WI38 (cell line): ENCODE results near the gene PTPN18.

Experiments
- H3K4me3 ChIP-seq: 2 replicates; pipeline ENCODE4 v1.5.1; 2011; ENCODE audit warnings: low read depth, mild to moderate bottlenecking, control low read depth, low read length
- CTCF ChIP-seq: IDR thresholded peaks from 2 replicates; pipeline ENCODE4 v1.5.1; 2012; ENCODE audit warnings: low read depth, mild to moderate bottlenecking, control low read depth, low read length

Gene PTPN18

GRCh38 chr2:130378206-130378897, 22.5 kb downstream of the PTPN18 start:
- no peak overlapping the region for H3K4me3 ChIP-seq
- no peak for TF ChIP-seq CTCF

GRCh38 chr2:130378898-130379214, 23.0 kb downstream of the PTPN18 start:
- TF ChIP-seq CTCF = no peak
- no peak overlapping the region for H3K4me3 ChIP-seq

GRCh38 chr2:130380096-130380934, 24.5 kb downstream of the PTPN18 start:
- no peak for TF ChIP-seq CTCF
- H3K4me3 ChIP-seq = no peak overlapping the region

GRCh38 chr2:130381145-130381544, 25.3 kb downstream of the PTPN18 start:
- no peak for TF ChIP-seq CTCF
- no peak overlapping the region for H3K4me3 ChIP-seq

- no peak for TF ChIP-seq CTCF
- H3K4me3 ChIP-seq = no peak overlapping the region
Observed at GRCh38 chr2:130381619-130382018, 25.8 kb downstream of the PTPN18 start.

GRCh38 chr2:130382313-130382917, 26.6 kb downstream of the PTPN18 start:
- no peak overlapping the region for H3K4me3 ChIP-seq
- TF ChIP-seq CTCF = no peak

- H3K4me3 ChIP-seq = no peak overlapping the region
- TF ChIP-seq CTCF = no peak
Observed at GRCh38 chr2:130385709-130386108, 29.9 kb downstream of the PTPN18 start.
